Measurements from ENCODE around the gene ZDHHC12.
A peak's percentile ranks its signal among the peaks of the same experiment; 100 is the strongest.

ZDHHC12 gene

DNA sequence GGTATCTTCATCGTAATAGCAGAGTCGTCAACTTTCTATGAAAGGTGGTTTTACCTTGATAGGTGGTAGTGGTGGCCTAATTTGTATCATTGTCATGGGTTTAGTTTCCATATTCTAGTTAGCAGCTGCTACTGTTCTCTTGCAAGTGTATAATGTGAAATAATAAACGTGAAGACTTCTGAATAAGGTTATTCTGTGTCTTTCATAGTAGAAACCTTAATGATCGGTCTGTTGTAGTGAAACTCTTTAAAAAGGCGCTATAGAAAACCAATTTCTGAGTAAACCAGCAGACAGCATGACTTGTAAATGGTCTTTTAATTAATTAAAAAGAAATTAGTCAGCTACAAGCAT lies 33.3 kb downstream of the ZDHHC12 start:
- no peak for DNase-seq (ENCODE audit: low spot score)
- CTCF ChIA-PET: interaction anchor here (0.7 to 1.2 kb wide), 3 partner anchors 11 to 163 kb away, joined by 3 to 4 read pairs (median 4); partner anchors contain the start of gene PKN3
- peak overlapping the region; percentile 98 for H3K27ac ChIP-seq
- POLR2A ChIA-PET (ENCODE audit: low non-redundant PET): no interaction called here
- no peak for TF ChIP-seq CTCF (conservative IDR thresholded peaks at IDR 0.05; ENCODE audit: low read depth)

DNA sequence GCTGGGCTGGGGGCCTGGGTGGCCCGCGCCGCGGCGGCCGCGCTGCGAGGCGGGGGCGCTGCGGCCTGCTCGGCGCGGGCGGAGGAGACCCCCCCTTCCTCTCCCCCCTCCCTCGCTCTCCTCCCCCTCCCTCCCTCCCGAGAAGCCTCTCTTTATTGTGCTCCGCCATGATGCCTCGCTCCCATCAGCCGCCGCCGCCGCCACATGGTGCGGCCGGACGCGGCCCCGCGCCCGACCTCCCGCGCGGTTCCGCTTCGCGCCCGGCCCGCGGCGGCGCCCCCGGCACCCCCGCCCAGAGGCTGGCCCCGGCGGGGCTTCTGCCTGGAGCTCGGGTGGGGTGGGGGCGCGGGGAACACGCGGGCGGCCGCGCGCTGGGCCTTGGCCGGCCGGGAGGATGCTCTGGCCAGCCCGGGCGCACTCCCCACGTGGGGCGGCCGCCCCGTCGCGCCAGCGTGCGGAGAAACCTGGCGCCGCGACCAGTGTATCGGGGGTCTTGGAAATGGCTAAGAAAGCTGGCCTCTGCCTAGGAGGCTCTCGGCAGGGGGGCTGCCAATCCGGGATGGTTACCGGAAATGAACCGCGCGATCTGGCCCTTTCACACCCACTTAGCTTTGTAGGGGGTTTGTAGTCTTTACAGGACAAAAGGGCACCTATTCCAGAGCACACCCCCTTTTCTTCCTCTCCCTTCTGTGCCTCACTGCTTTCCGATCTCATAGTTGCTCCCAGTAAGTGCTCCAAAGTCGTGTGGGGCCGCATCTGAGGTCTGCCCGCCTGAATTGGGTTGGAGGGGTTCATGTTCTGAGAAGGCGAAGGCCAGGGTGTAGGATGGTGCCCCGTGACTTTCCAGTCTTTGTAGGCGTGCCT lies 33.9 kb downstream of the ZDHHC12 start:
- TF ChIP-seq CTCF (conservative IDR thresholded peaks at IDR 0.05; ENCODE audit: low read depth): no peak
- POLR2A ChIA-PET (ENCODE audit: low non-redundant PET): no interaction called here
- peak overlapping the region; percentile 98 for H3K27ac ChIP-seq
- DNase-seq (ENCODE audit: low spot score): peak; percentile 89
- CTCF ChIA-PET: interaction anchor here (0.7 to 1.2 kb wide), 4 partner anchors 12 to 163 kb away, joined by 3 to 4 read pairs (median 4); partner anchors contain the start of gene PKN3

DNA sequence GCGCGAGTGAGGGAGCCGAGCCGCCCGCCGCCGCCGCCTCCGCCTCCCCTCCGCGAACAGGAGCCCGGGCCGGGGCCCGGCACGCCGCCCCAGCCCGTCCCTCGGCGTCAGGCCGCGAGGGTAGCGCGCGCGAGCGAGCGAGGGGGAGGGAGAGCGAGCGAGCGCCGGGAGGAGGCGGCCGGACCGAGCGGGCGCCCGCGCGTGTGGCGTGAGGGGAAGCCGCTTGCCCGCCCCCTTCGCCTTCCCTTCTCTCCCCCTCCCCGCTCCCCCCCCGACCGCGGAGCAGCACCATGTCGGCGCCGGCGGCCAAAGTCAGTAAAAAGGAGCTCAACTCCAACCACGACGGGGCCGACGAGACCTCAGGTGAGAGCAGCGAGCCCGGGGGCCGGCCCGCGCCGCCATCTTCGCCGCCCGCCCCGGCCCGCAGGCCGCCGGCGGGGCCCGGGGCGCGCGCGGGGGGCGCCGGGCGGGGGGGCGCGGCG lies 34.6 kb downstream of the ZDHHC12 start:
- TF ChIP-seq CTCF (conservative IDR thresholded peaks at IDR 0.05; ENCODE audit: low read depth): no peak
- H3K27ac ChIP-seq: peak overlapping the region; percentile 98

GRCh38 chr9:128688501-128689292 lies 35.2 kb downstream of the ZDHHC12 start, which contains the start of gene SET:
TSS of gene SET (plus strand) at chr9:128689222. CDS start at chr9:128689583, 361 bp downstream.
- DNase-seq (ENCODE audit: low spot score): peak; percentile 100
- H3K27ac ChIP-seq: peak within 1 kb of the TSS; percentile 98
- no peak for TF ChIP-seq CTCF (conservative IDR thresholded peaks at IDR 0.05; ENCODE audit: low read depth)
- POLR2A ChIA-PET (ENCODE audit: low non-redundant PET): interaction anchor here (0.5 kb wide), 1 partner anchor 1316 kb away, joined by 3 read pairs; no protein-coding TSS in a partner anchor
- CTCF ChIA-PET: no interaction called here

More for the DNA sequence above, 34.6 kb downstream of the ZDHHC12 start:
- DNase-seq (ENCODE audit: low spot score): peak; percentile 55
- CTCF ChIA-PET: no interaction called here
- POLR2A ChIA-PET (ENCODE audit: low non-redundant PET): interaction anchor here (0.5 kb wide), 1 partner anchor 1316 kb away, joined by 3 read pairs; no protein-coding TSS in a partner anchor

GRCh38 chr9:128687453-128687852 lies 36.5 kb downstream of the ZDHHC12 start:
- TF ChIP-seq CTCF (conservative IDR thresholded peaks at IDR 0.05; ENCODE audit: low read depth): no peak
- H3K27ac ChIP-seq: peak overlapping the region; percentile 98
- ChIA-PET CTCF (no interaction called here), POLR2A (ENCODE audit: low non-redundant PET) (no interaction called here)
- no peak for DNase-seq (ENCODE audit: low spot score)

Measured in RWPE1 (cell line).